SH-SY5Y (cell line): ENCODE results near the gene GARIN3.

Experiments used
- GATA2 ChIP-seq: IDR thresholded peaks from 2 replicates; pipeline ENCODE4 v1.6.1; 2011; ENCODE audit warnings: mild to moderate bottlenecking, low read depth, low read length
- GATA3 ChIP-seq: IDR thresholded peaks from 2 replicates; pipeline ENCODE4 v1.6.1; 2011; ENCODE audit warnings: low read depth, mild to moderate bottlenecking, low read length, moderate library complexity

DNA sequence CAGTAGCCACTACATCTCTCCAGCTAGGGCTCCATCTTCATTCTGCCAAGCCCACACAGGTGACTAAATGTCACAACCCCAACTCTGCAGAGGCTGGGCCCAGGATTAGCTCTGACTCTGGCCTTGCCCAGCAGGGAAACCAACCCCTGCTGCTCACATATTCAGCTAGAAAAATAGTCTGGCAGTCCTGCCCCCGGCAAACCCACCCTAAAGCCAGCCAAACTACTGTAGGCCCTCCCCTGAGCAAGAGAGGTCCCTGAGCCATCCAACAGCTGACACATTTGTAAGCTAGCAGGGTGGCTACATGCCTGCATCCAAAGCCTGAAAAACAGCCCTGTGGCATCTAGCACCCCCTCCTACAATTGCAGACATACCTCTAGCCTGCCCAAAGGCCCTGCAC is 46.0 kb downstream of the GARIN3 start:
- TF ChIP-seq GATA2 (no peak), GATA3 (no peak)
